ENCODE results near the gene CDK5R2. TPM values are rescaled to one million over a fixed set of nuclear protein-coding genes. Genes with fewer than 3 reads are reported as not detected.

The CDK5R2 gene
- not detected for total RNA-seq

GRCh38 chr2:218959141-218959731 is at the start of gene CDK5R2:
TSS of gene CDK5R2 (plus strand) at chr2:218959666. CDS start at chr2:218959821, 155 bp downstream.
- peaks cover 25 to 49% of the 10 kb centered on the region in 2 donors for H3K27me3 ChIP-seq
- peaks cover 0 to 19% of the 10 kb centered on the region in 2 donors for H3K4me1 ChIP-seq
- no peak within 1 kb of the TSS for H3K27ac ChIP-seq
- H3K36me3 ChIP-seq = no peaks in the 10 kb centered on the region
- no peak for TF ChIP-seq CTCF (IDR thresholded peaks at IDR 0.05)
- no peak for DNase-seq (ENCODE audit: low spot score)
- peak within 1 kb of the TSS; percentile 14 to 46 for H3K4me3 ChIP-seq
- H3K9me3 ChIP-seq = no peaks in the 10 kb centered on the region

- Histone ChIP-seq H3K4me1 (peaks cover 0 to 7% of the 10 kb centered on the region in 2 donors), H3K36me3 (no peaks in the 10 kb centered on the region), H3K27ac (no peak overlapping the region), H3K27me3 (no peaks in the 10 kb centered on the region), H3K9me3 (no peaks in the 10 kb centered on the region), H3K4me3 (no peak overlapping the region)
- no peak for TF ChIP-seq CTCF (IDR thresholded peaks at IDR 0.05)
- no peak for DNase-seq (ENCODE audit: low spot score)
Measured at GRCh38 chr2:218910741-218911140, 48.7 kb upstream of the CDK5R2 start.

GRCh38 chr2:218920504-218920903 is 39.0 kb upstream of the CDK5R2 start:
- Histone ChIP-seq H3K4me1 (no peaks in the 10 kb centered on the region), H3K36me3 (no peaks in the 10 kb centered on the region), H3K9me3 (no peaks in the 10 kb centered on the region), H3K4me3 (no peak overlapping the region), H3K27me3 (no peaks in the 10 kb centered on the region), H3K27ac (no peak overlapping the region)
- DNase-seq (ENCODE audit: low spot score) = no peak
- no peak for TF ChIP-seq CTCF (IDR thresholded peaks at IDR 0.05)

- DNase-seq (ENCODE audit: low spot score) = no peak
- no peaks in the 10 kb centered on the region for H3K9me3 ChIP-seq
- TF ChIP-seq CTCF (IDR thresholded peaks at IDR 0.05) = no peak
- H3K4me1 ChIP-seq = no peaks in the 10 kb centered on the region
- no peak overlapping the region for H3K27ac ChIP-seq
- no peaks in the 10 kb centered on the region for H3K36me3 ChIP-seq
- H3K4me3 ChIP-seq = no peak overlapping the region
- H3K27me3 ChIP-seq = no peaks in the 10 kb centered on the region
Measured at GRCh38 chr2:218924757-218925156, 34.7 kb upstream of the CDK5R2 start.

GRCh38 chr2:218925434-218925833 is 34.0 kb upstream of the CDK5R2 start:
- H3K9me3 ChIP-seq = no peaks in the 10 kb centered on the region
- no peak for TF ChIP-seq CTCF (IDR thresholded peaks at IDR 0.05)
- H3K27ac ChIP-seq = no peak overlapping the region
- DNase-seq (ENCODE audit: low spot score) = no peak
- no peaks in the 10 kb centered on the region for H3K27me3 ChIP-seq
- no peak overlapping the region for H3K4me3 ChIP-seq
- H3K36me3 ChIP-seq = no peaks in the 10 kb centered on the region
- no peaks in the 10 kb centered on the region for H3K4me1 ChIP-seq

GRCh38 chr2:218927422-218927821 is 32.0 kb upstream of the CDK5R2 start:
- Histone ChIP-seq H3K36me3 (no peaks in the 10 kb centered on the region), H3K4me3 (no peak overlapping the region), H3K4me1 (no peaks in the 10 kb centered on the region), H3K27ac (no peak overlapping the region), H3K27me3 (no peaks in the 10 kb centered on the region), H3K9me3 (no peaks in the 10 kb centered on the region)
- TF ChIP-seq CTCF (IDR thresholded peaks at IDR 0.05) = no peak
- no peak for DNase-seq (ENCODE audit: low spot score)

Data from right atrium auricular region (tissue), 2 donors.